ENCODE data around the gene HAGH.

Gene HAGH

GRCh38 chr16:1821861-1822611 lies 4.6 kb downstream of the HAGH start:
- Mint-ChIP-seq H3K27ac (no peak overlapping the region), H3K27me3 (ENCODE audit: low read depth) (no peaks in the 10 kb centered on the region), H3K36me3 (ENCODE audit: low read depth) (no peaks in the 10 kb centered on the region), H3K4me3 (no peak overlapping the region), H3K4me1 (peaks cover 6% of the 10 kb centered on the region), H3K9me3 (no peaks in the 10 kb centered on the region)
- TF ChIP-seq CTCF (IDR thresholded peaks at IDR 0.05; ENCODE audit: unreplicated experiment in 3 of 3) = no peak

- TF ChIP-seq CTCF (IDR thresholded peaks at IDR 0.05; ENCODE audit: unreplicated experiment in 3 of 3) = no peak
- Mint-ChIP-seq H3K9me3 (no peaks in the 10 kb centered on the region), H3K4me3 (no peak overlapping the region), H3K27ac (no peak overlapping the region), H3K36me3 (ENCODE audit: low read depth) (no peaks in the 10 kb centered on the region), H3K27me3 (ENCODE audit: low read depth) (no peaks in the 10 kb centered on the region), H3K4me1 (peaks cover 5% of the 10 kb centered on the region)
These were observed 5.7 kb downstream of the HAGH start for GRCh38 chr16:1820946-1821290.

GRCh38 chr16:1820096-1820945 lies 6.3 kb downstream of the HAGH start:
- no peak for TF ChIP-seq CTCF (IDR thresholded peaks at IDR 0.05; ENCODE audit: unreplicated experiment in 3 of 3)
- peaks cover 5% of the 10 kb centered on the region for H3K4me1 Mint-ChIP-seq
- H3K27ac Mint-ChIP-seq = no peak overlapping the region
- no peaks in the 10 kb centered on the region for H3K27me3 Mint-ChIP-seq (ENCODE audit: low read depth)
- H3K4me3 Mint-ChIP-seq = no peak overlapping the region
- no peaks in the 10 kb centered on the region for H3K9me3 Mint-ChIP-seq
- peaks cover 3% of the 10 kb centered on the region for H3K36me3 Mint-ChIP-seq (ENCODE audit: low read depth)

GRCh38 chr16:1819611-1820010 lies 7.0 kb downstream of the HAGH start:
- Mint-ChIP-seq H3K36me3 (ENCODE audit: low read depth) (peaks cover 7% of the 10 kb centered on the region), H3K9me3 (no peaks in the 10 kb centered on the region), H3K4me3 (no peak overlapping the region), H3K4me1 (peaks cover 3% of the 10 kb centered on the region), H3K27ac (no peak overlapping the region), H3K27me3 (ENCODE audit: low read depth) (no peaks in the 10 kb centered on the region)
- TF ChIP-seq CTCF (IDR thresholded peaks at IDR 0.05; ENCODE audit: unreplicated experiment in 3 of 3) = no peak

GRCh38 chr16:1818873-1819525 lies 7.6 kb downstream of the HAGH start:
- Mint-ChIP-seq H3K27ac (no peak overlapping the region), H3K4me3 (no peak overlapping the region), H3K36me3 (ENCODE audit: low read depth) (peaks cover 7% of the 10 kb centered on the region), H3K4me1 (no peaks in the 10 kb centered on the region), H3K27me3 (ENCODE audit: low read depth) (no peaks in the 10 kb centered on the region), H3K9me3 (no peaks in the 10 kb centered on the region)
- no peak for TF ChIP-seq CTCF (IDR thresholded peaks at IDR 0.05; ENCODE audit: unreplicated experiment in 3 of 3)
